ENCODE measurements around the gene PDE4B.
"Not testable (repeated sequence)": the region's sequence is repeated elsewhere in the genome, so short reads cannot be mapped to it uniquely, and the experiment has no call there.

The PDE4B gene

DNA sequence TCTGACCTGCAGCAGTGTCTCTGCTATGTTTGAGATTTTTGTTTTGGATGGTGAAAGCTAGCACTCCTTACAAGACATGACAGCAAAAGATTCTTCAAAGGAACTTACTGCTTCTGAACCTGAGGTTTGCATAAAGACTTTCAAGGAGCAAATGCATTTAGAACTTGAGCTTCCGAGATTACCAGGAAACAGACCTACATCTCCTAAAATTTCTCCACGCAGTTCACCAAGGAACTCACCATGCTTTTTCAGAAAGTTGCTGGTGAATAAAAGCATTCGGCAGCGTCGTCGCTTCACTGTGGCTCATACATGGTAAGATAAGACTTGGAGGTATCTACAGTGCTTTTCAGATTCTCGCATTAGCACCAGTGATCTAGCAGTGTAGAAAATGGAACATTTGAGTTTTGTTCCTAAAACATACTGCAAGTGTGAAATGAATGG, 200.2 kb downstream of the PDE4B start:
- DNase-seq (ENCODE audit: low read depth in 2 of 2), result no peak

DNA sequence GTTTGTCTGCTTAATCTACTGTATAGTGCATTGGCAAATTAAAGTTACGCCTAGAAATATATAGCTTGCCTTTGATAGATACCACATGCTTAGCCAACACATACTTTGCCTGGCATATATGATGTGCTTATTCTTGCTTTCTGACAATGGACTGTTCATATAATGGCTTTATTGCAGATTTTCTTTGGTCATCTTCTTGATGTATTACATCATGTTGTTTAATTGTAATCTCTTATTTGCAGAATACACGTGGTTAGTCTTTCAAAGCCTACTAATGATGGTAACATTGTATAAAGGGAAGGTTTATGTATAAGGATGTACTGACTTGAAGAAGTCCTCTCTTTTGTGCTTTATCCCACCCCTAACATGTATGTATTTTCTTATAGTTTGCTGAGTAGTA, 201.5 kb downstream of the PDE4B start:
- DNase-seq (ENCODE audit: low read depth in 2 of 2), result no peak

DNA sequence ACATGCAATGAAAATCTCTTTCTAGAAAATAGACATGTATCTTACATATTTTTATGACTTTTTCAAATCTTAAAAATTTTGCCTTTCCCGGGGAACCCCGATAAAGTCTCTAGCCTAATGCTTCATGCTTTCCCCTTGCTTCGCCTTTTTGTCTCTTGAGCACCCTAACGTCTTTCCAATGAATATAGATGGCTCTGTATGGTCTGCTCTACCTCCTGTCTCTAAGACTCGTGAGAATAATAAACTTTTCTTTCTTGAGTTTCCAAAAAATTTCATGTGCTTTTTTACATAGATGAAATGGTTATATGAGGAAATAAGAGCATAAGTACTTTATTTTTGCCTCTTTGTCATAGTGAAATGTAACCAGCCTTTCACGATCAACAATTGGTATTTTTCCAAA, 202.6 kb downstream of the PDE4B start:
- no peak for DNase-seq (ENCODE audit: low read depth in 2 of 2)

- no peak for DNase-seq (ENCODE audit: low read depth in 2 of 2)
Measured at GRCh38 chr1:65995928-65996327, 203.2 kb downstream of the PDE4B start.

DNA sequence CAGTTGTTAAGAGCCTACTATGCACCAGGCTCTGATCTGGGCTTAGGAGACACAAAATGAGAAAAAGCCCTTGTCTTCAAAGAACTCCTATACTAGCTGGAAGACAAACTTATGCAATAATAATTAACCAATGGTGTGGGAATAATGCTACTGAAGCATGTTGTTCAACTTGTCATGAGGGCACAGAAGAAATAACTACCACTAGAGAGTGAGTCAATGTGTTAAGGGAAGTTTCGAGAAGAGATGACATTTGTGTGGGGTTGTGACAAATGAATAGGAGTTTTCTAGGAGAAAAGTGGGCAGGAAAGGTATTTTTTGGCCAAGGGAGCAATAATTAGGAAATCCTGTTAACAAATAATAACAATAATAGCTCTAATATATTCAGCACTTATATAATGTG, 205.0 kb downstream of the PDE4B start:
- no peak for DNase-seq (ENCODE audit: low read depth in 2 of 2)

DNA sequence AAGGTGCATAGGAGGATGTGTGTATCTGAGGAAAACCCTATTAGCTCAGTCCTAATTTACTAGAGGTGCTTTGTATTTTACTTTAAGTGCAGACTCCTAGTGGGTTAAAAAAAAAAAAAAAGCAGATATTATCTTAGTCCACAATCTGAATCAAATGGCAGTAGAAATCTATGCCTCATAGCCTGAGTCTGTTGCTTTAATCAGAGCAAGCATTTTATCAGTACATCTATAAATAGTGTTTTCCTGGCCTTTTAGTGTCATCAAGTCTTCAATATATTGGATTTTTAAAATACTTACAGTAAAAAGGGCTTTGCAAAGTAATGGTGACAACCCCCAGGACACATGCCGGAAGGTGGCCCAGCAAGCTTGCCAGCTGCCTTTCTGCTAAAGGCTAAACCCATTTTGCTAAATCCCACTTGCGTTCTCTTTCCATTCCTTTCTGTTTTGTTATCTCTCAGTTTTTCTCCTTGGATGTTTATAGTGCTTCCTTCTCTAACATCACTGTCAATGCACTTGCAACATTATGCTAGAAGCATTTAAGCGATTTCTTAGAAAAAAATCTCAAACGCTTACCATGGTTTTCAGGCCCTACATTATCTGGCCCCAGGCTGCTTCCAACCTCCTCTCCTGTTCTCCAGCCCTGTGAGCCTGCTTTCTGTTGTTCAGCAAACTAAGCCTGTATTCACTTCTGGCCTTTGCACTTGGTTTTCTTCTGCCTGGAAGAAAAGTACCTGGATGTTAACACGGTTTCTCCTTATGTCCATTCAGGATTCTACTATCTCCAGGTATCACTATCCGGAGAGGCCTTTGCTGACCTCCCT, 206.3 kb downstream of the PDE4B start:
- DNase-seq (ENCODE audit: low read depth in 2 of 2), result no peak

- DNase-seq (ENCODE audit: low read depth in 2 of 2), result no peak
Measured at GRCh38 chr1:66000033-66000637, 207.4 kb downstream of the PDE4B start.

- DNase-seq (ENCODE audit: low read depth in 2 of 2), result no peak
Measured at GRCh38 chr1:66003690-66004089, 211.0 kb downstream of the PDE4B start.

- DNase-seq (ENCODE audit: low read depth in 2 of 2), result not testable (repeated sequence)
Measured at GRCh38 chr1:66006534-66006933, 213.8 kb downstream of the PDE4B start.

GRCh38 chr1:66012106-66012784, 219.6 kb downstream of the PDE4B start:
- DNase-seq (ENCODE audit: low read depth in 2 of 2), result no peak

- DNase-seq (ENCODE audit: low read depth in 2 of 2), result no peak
Measured at GRCh38 chr1:66013371-66013770, 220.7 kb downstream of the PDE4B start.

GRCh38 chr1:66022904-66023620, 230.4 kb downstream of the PDE4B start:
- no peak for DNase-seq (ENCODE audit: low read depth in 2 of 2)

- no peak for DNase-seq (ENCODE audit: low read depth in 2 of 2)
Measured at GRCh38 chr1:66025188-66025587, 232.5 kb downstream of the PDE4B start.

GRCh38 chr1:66028035-66028434, 235.3 kb downstream of the PDE4B start:
- no peak for DNase-seq (ENCODE audit: low read depth in 2 of 2)

DNA sequence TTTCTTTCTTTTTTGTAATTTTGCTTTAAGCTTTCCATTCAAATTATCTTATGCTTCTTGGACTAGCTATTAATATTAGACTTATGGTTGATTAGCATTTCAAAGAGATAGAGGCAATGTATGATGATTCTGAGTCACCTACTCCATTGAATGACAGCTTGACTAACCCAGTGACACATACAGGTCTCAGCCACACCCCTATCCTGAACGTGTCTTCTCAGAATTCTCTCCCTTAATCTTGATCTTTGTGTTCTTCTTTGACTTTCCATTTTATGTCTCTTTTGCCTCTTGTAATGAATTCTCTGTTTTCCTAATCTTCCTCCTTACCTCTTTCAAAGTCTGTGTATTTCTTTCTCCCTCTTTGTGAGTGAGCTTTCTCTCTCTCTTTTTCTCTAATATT, 241.1 kb downstream of the PDE4B start:
- DNase-seq (ENCODE audit: low read depth in 2 of 2), result no peak

DNA sequence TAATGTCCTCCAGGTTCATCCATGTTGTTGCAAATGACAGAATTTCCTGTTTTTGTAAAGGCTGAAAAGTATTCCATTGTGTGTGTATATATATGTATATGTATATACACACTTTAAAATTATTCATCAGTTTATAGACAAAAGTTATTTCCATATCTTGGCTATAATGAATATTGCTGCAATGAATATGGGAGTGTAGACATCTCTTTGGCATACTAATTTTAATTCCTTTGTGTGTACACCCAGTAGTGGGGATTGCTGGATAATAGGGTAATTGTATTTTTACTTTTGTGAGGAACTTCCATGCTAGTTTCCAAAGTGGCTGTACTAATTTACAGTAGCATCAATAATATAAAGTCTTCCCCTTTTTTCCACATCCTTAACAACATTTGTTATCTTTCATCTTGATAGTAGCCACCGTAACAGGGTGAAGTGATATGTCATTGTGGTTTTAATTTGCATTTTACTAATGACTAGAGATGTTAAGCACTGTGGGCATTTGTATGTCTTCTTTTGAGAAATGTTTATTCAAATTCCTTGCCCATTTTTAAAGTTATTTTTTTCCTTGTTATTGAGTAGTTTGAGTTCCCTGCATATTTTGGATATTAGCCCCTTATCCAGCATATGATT, 243.0 kb downstream of the PDE4B start:
- DNase-seq (ENCODE audit: low read depth in 2 of 2), result no peak

GRCh38 chr1:66041654-66042053, 249.0 kb downstream of the PDE4B start:
- no peak for DNase-seq (ENCODE audit: low read depth in 2 of 2)

DNA sequence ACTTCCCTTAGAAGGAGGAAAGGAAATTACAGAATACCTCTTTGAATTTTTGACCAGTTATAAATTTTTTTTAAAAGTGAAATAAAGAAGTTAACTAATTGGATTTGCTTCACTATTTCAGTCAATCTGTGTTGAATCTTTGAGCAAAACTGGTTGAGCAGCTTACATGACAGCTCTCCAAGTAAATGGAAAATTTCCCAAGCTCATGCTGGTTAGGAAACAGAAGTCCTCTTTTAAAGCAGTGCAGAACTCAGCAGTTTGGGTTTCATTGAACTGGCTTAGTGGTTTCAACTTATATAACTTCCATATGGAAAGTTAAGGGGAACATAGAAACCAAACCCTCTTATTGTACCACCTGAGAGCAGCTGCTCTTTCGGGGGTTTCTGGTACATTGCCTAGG, 250.5 kb downstream of the PDE4B start:
- DNase-seq (ENCODE audit: low read depth in 2 of 2), result no peak

GRCh38 chr1:66044912-66045311, 252.2 kb downstream of the PDE4B start:
- no peak for DNase-seq (ENCODE audit: low read depth in 2 of 2)

DNA sequence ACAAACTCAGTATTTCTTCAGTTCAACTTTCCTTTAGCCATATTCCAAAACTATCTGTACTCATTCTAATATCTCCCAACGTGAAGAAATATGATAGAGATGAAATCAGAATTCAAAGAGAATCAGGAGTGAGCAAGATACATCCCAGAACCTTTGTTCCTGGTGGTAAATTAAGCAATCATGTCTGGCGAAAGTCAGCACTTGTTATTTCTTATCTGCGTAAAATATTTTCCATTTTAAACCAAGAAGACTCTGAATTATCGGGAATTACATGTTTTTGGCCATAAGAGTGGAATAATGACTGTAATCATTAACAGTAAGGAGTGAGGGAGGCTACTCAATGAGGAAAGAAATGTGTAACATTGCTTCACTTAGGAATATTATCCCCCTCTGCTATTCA, 253.7 kb downstream of the PDE4B start:
- DNase-seq (ENCODE audit: low read depth in 2 of 2), result no peak

- no peak for DNase-seq (ENCODE audit: low read depth in 2 of 2)
Measured at GRCh38 chr1:66048011-66048410, 255.3 kb downstream of the PDE4B start.

GRCh38 chr1:66050123-66050522, 257.4 kb downstream of the PDE4B start:
- DNase-seq (ENCODE audit: low read depth in 2 of 2), result no peak

All from fibroblast of skin of left quadriceps (primary cell).